HUES6 (cell line): ENCODE results near the gene ZNF655.
"Not testable (repeated sequence)": the region's sequence is repeated elsewhere in the genome, so short reads cannot be mapped to it uniquely, and the experiment has no call there.

ENCODE experiments used
- H3K27ac ChIP-seq: 2 replicates; pipeline ENCODE4 v1.7.0; 2013; ENCODE audit warnings: low read depth, mild to moderate bottlenecking, low read length, inconsistent platforms
- H3K27me3 ChIP-seq: 2 replicates; pipeline ENCODE4 v1.6.1; 2013; ENCODE audit warnings: low read length; ENCODE audit not compliant: control insufficient read depth, insufficient read depth
- H3K36me3 ChIP-seq: 2 replicates; pipeline ENCODE4 v1.6.1; 2013; ENCODE audit warnings: low read length; ENCODE audit not compliant: control insufficient read depth, insufficient read depth
- H3K4me1 ChIP-seq: 2 replicates; pipeline ENCODE4 v1.6.1; 2013; ENCODE audit warnings: low read length; ENCODE audit not compliant: control insufficient read depth, insufficient read depth
- H3K4me3 ChIP-seq: 2 replicates; pipeline ENCODE4 v1.5.1; 2013; ENCODE audit warnings: low read depth, low read length
- H3K9ac ChIP-seq: one replicate; pipeline ENCODE4 v1.6.1; 2013; ENCODE audit warnings: mild to moderate bottlenecking, low read length
- H3K9me3 ChIP-seq: 2 replicates; pipeline ENCODE4 v1.6.1; 2013; ENCODE audit warnings: low read depth, low read length; ENCODE audit not compliant: control insufficient read depth, insufficient read depth

ZNF655 gene

GRCh38 chr7:99560834-99561736 lies 2.6 kb downstream of the ZNF655 start:
- Histone ChIP-seq H3K27ac (no peak overlapping the region), H3K9me3 (no peaks in the 10 kb centered on the region), H3K36me3 (peaks cover 63% of the 10 kb centered on the region), H3K9ac (peak overlapping the region; percentile 41), H3K4me1 (peaks cover 9% of the 10 kb centered on the region; the same call in 1 of the 2 replicates), H3K27me3 (no peaks in the 10 kb centered on the region), H3K4me3 (no peak overlapping the region)

- H3K4me3 ChIP-seq, result no peak overlapping the region
- H3K27ac ChIP-seq, result peak overlapping the region; percentile 11; the same call in 1 of the 2 replicates
- peaks cover 9% of the 10 kb centered on the region; the same call in 1 of the 2 replicates for H3K4me1 ChIP-seq
- peaks cover 67% of the 10 kb centered on the region for H3K36me3 ChIP-seq
- H3K27me3 ChIP-seq, result no peaks in the 10 kb centered on the region
- H3K9me3 ChIP-seq, result no peaks in the 10 kb centered on the region
- peak overlapping the region; percentile 27 for H3K9ac ChIP-seq
Measured at GRCh38 chr7:99561737-99562051, 3.3 kb downstream of the ZNF655 start.

GRCh38 chr7:99562114-99562784 lies 3.8 kb downstream of the ZNF655 start:
- H3K4me1 ChIP-seq, result peaks cover 9% of the 10 kb centered on the region; the same call in 1 of the 2 replicates
- H3K27me3 ChIP-seq, result no peaks in the 10 kb centered on the region
- H3K4me3 ChIP-seq, result no peak overlapping the region
- H3K36me3 ChIP-seq, result peaks cover 67% of the 10 kb centered on the region
- H3K9me3 ChIP-seq, result no peaks in the 10 kb centered on the region
- peak overlapping the region; percentile 39 for H3K9ac ChIP-seq
- peak overlapping the region; percentile 66; the same call in 1 of the 2 replicates for H3K27ac ChIP-seq

- no peak overlapping the region for H3K4me3 ChIP-seq
- no peaks in the 10 kb centered on the region for H3K9me3 ChIP-seq
- H3K36me3 ChIP-seq, result peaks cover 71% of the 10 kb centered on the region
- H3K9ac ChIP-seq, result peak overlapping the region; percentile 39
- no peaks in the 10 kb centered on the region for H3K27me3 ChIP-seq
- H3K4me1 ChIP-seq, result peaks cover 9% of the 10 kb centered on the region; the same call in 1 of the 2 replicates
- H3K27ac ChIP-seq, result peak overlapping the region; percentile 66; the same call in 1 of the 2 replicates
Measured at GRCh38 chr7:99562832-99563231, 4.4 kb downstream of the ZNF655 start.

GRCh38 chr7:99563650-99564049 lies 5.2 kb downstream of the ZNF655 start:
- Histone ChIP-seq H3K9ac (peak overlapping the region; percentile 35), H3K4me1 (peaks cover 9% of the 10 kb centered on the region; the same call in 1 of the 2 replicates), H3K9me3 (no peaks in the 10 kb centered on the region), H3K27ac (peak overlapping the region; percentile 32; the same call in 1 of the 2 replicates), H3K36me3 (peaks cover 72% of the 10 kb centered on the region), H3K27me3 (no peaks in the 10 kb centered on the region), H3K4me3 (no peak overlapping the region)

GRCh38 chr7:99568770-99569169 lies 10.3 kb downstream of the ZNF655 start:
- not testable (repeated sequence) for H3K27me3 ChIP-seq, H3K9me3 ChIP-seq, H3K9ac ChIP-seq, H3K27ac ChIP-seq, H3K4me3 ChIP-seq, H3K4me1 ChIP-seq
- peaks cover 82% of the 10 kb centered on the region for H3K36me3 ChIP-seq

GRCh38 chr7:99571768-99572167 lies 13.3 kb downstream of the ZNF655 start:
- no peaks in the 10 kb centered on the region for H3K27me3 ChIP-seq
- peaks cover 60% of the 10 kb centered on the region for H3K36me3 ChIP-seq
- no peak overlapping the region for H3K4me3 ChIP-seq
- no peaks in the 10 kb centered on the region for H3K9me3 ChIP-seq
- peaks cover 7% of the 10 kb centered on the region; the same call in 1 of the 2 replicates for H3K4me1 ChIP-seq
- H3K27ac ChIP-seq, result no peak overlapping the region
- H3K9ac ChIP-seq, result no peak overlapping the region

GRCh38 chr7:99573257-99573656 lies 14.8 kb downstream of the ZNF655 start:
- H3K27me3 ChIP-seq, result no peaks in the 10 kb centered on the region
- peaks cover 56% of the 10 kb centered on the region for H3K36me3 ChIP-seq
- no peak overlapping the region for H3K4me3 ChIP-seq
- H3K4me1 ChIP-seq, result peaks cover 7% of the 10 kb centered on the region; the same call in 1 of the 2 replicates
- H3K9ac ChIP-seq, result no peak overlapping the region
- no peak overlapping the region for H3K27ac ChIP-seq
- H3K9me3 ChIP-seq, result no peaks in the 10 kb centered on the region

GRCh38 chr7:99576251-99576650 lies 17.8 kb downstream of the ZNF655 start:
- Histone ChIP-seq H3K27me3 (no peaks in the 10 kb centered on the region), H3K27ac (no peak overlapping the region), H3K9me3 (no peaks in the 10 kb centered on the region), H3K4me1 (peaks cover 13% of the 10 kb centered on the region), H3K36me3 (peaks cover 32% of the 10 kb centered on the region), H3K4me3 (no peak overlapping the region), H3K9ac (no peak overlapping the region)

- Histone ChIP-seq H3K9me3 (no peaks in the 10 kb centered on the region), H3K9ac (peak overlapping the region; percentile 54), H3K27ac (no peak overlapping the region), H3K4me1 (peaks cover 13% of the 10 kb centered on the region), H3K36me3 (peaks cover 3% of the 10 kb centered on the region; the same call in 1 of the 2 replicates), H3K27me3 (no peaks in the 10 kb centered on the region; the same call in 1 of the 2 replicates), H3K4me3 (peak overlapping the region; percentile 59)
Measured at GRCh38 chr7:99579281-99579955, 21.0 kb downstream of the ZNF655 start.
